ENCODE results near the gene RPGR. TPM values are rescaled to one million over a fixed set of nuclear protein-coding genes. Genes with fewer than 3 reads are reported as not detected.

The RPGR gene
- total RNA-seq, 1 experiment from 2014 or later = 8.5 TPM

GRCh38 chrX:38260231-38260630, 67.1 kb downstream of the RPGR start:
- Mint-ChIP-seq H3K4me1 (ENCODE audit: low read depth, unreplicated experiment) (peaks cover 6% of the 10 kb centered on the region), H3K36me3 (ENCODE audit: insufficient read depth, unreplicated experiment) (no peaks in the 10 kb centered on the region), H3K4me3 (ENCODE audit: unreplicated experiment) (no peak overlapping the region), H3K9me3 (ENCODE audit: unreplicated experiment) (no peaks in the 10 kb centered on the region), H3K27me3 (ENCODE audit: insufficient read depth, unreplicated experiment) (peaks cover 3% of the 10 kb centered on the region), H3K27ac (ENCODE audit: unreplicated experiment) (no peak overlapping the region)
- Histone ChIP-seq H3K36me3 (ENCODE audit: control insufficient read depth, insufficient read depth, low read length) (no peaks in the 10 kb centered on the region), H3K4me1 (no peaks in the 10 kb centered on the region), H3K9me3 (no peaks in the 10 kb centered on the region), H3K4me3 (ENCODE audit: low read depth, low read length) (no peak overlapping the region), H3K27me3 (replicated peaks; ENCODE audit: control insufficient read depth, insufficient read depth, low read length) (no peaks in the 10 kb centered on the region)
- intact Hi-C loops (cut with micrococcal nuclease; ENCODE audit: unreplicated experiment) = loop anchor here (1.0 kb wide), 1 partner anchor 67 kb away; the partner anchor contains the start of gene RPGR
- POLR2A ChIA-PET = no interaction called here
- peak; percentile 43 to 55 for TF ChIP-seq CTCF (IDR thresholded peaks at IDR 0.05; ENCODE audit: insufficient read depth in 1 of 2, low read depth in 1 of 2, low read length in 1 of 2, severe bottlenecking in 1 of 2, unreplicated experiment in 1 of 2)
- DNase-seq = peak; percentile 49 to 57
- no TSS peak for BruUV-seq (replicated peaks)
- CTCF ChIA-PET = interaction anchor here (0.6 to 2.4 kb wide), 5 partner anchors 18 to 67 kb away, joined by 3 to 13 read pairs (median 3); partner anchors contain the start of genes RPGR and SRPX

DNA sequence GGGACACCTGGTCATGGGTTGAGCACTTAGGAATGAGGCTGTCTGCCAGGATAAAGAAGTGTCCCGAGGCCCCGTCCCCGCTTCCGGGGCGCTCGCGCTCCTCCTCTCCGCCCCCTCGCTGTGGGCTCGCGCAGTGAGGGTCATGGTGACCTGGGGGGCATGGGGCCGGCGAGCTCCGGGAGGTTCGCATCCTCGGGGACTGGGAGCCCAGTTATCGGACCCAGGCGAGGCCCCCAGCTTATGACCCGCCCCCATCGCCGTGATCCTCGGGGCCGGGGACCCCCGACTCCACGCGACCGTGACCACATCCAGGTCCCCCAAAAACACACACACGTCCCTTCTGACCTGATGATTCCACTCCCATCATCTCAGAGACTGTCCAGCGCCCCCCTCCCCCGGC, 71.3 kb downstream of the RPGR start:
- H3K4me3 ChIP-seq (ENCODE audit: low read depth, low read length) = no peak overlapping the region
- H3K4me1 ChIP-seq = no peaks in the 10 kb centered on the region
- DNase-seq = no peak
- no peaks in the 10 kb centered on the region for H3K36me3 Mint-ChIP-seq (ENCODE audit: insufficient read depth, unreplicated experiment)
- H3K9me3 ChIP-seq = no peaks in the 10 kb centered on the region
- peaks cover 6% of the 10 kb centered on the region for H3K4me1 Mint-ChIP-seq (ENCODE audit: low read depth, unreplicated experiment)
- BruUV-seq (replicated peaks) = no TSS peak
- no peaks in the 10 kb centered on the region for H3K9me3 Mint-ChIP-seq (ENCODE audit: unreplicated experiment)
- no peak overlapping the region for H3K4me3 Mint-ChIP-seq (ENCODE audit: unreplicated experiment)
- CTCF ChIA-PET = no interaction called here
- no peak overlapping the region for H3K27ac Mint-ChIP-seq (ENCODE audit: unreplicated experiment)
- no peaks in the 10 kb centered on the region for H3K27me3 ChIP-seq (replicated peaks; ENCODE audit: control insufficient read depth, insufficient read depth, low read length)
- intact Hi-C loops (cut with micrococcal nuclease; ENCODE audit: unreplicated experiment) = no loop called here
- TF ChIP-seq CTCF (IDR thresholded peaks at IDR 0.05; ENCODE audit: insufficient read depth in 1 of 2, low read depth in 1 of 2, low read length in 1 of 2, severe bottlenecking in 1 of 2, unreplicated experiment in 1 of 2) = no peak
- no peaks in the 10 kb centered on the region for H3K36me3 ChIP-seq (ENCODE audit: control insufficient read depth, insufficient read depth, low read length)
- H3K27me3 Mint-ChIP-seq (ENCODE audit: insufficient read depth, unreplicated experiment) = peaks cover 5% of the 10 kb centered on the region
- POLR2A ChIA-PET = no interaction called here

- Mint-ChIP-seq H3K27ac (ENCODE audit: unreplicated experiment) (no peak overlapping the region), H3K4me3 (ENCODE audit: unreplicated experiment) (no peak overlapping the region), H3K9me3 (ENCODE audit: unreplicated experiment) (no peaks in the 10 kb centered on the region), H3K36me3 (ENCODE audit: insufficient read depth, unreplicated experiment) (no peaks in the 10 kb centered on the region), H3K4me1 (ENCODE audit: low read depth, unreplicated experiment) (no peaks in the 10 kb centered on the region), H3K27me3 (ENCODE audit: insufficient read depth, unreplicated experiment) (peaks cover 3% of the 10 kb centered on the region)
- intact Hi-C loops (cut with micrococcal nuclease; ENCODE audit: unreplicated experiment) = no loop called here
- H3K36me3 ChIP-seq (ENCODE audit: control insufficient read depth, insufficient read depth, low read length) = no peaks in the 10 kb centered on the region
- DNase-seq = no peak
- H3K4me3 ChIP-seq (ENCODE audit: low read depth, low read length) = no peak overlapping the region
- no peaks in the 10 kb centered on the region for H3K4me1 ChIP-seq
- no peaks in the 10 kb centered on the region for H3K27me3 ChIP-seq (replicated peaks; ENCODE audit: control insufficient read depth, insufficient read depth, low read length)
- no peak for TF ChIP-seq CTCF (IDR thresholded peaks at IDR 0.05; ENCODE audit: insufficient read depth in 1 of 2, low read depth in 1 of 2, low read length in 1 of 2, severe bottlenecking in 1 of 2, unreplicated experiment in 1 of 2)
- ChIA-PET POLR2A (no interaction called here), CTCF (no interaction called here)
- BruUV-seq (replicated peaks) = no TSS peak
- no peaks in the 10 kb centered on the region for H3K9me3 ChIP-seq
These were observed 77.3 kb downstream of the RPGR start for GRCh38 chrX:38249965-38250364.

Measured in Caco-2 (cell line).